NCI-H2196 treated with DMSO at 0.1 percent for 48 hours (cell line): ENCODE data around the gene CTSW.
A peak's percentile ranks its signal among the peaks of the same experiment; 100 is the strongest.
"Not testable (repeated sequence)": the region's sequence is repeated elsewhere in the genome, so short reads cannot be mapped to it uniquely, and the experiment has no call there.

Experiments used
- DNase-seq: peaks from one replicate; lab custom pipeline; 2025; ENCODE audit not compliant: unreplicated experiment; lab: John Stamatoyannopoulos, UW

CTSW gene

GRCh38 chr11:65879617-65880016 lies at the start of gene CTSW:
TSS of gene CTSW (plus strand) at chr11:65879837. CDS start at chr11:65879855, 18 bp downstream.
- no peak for DNase-seq

GRCh38 chr11:65832231-65832630 lies 47.4 kb upstream of the CTSW start:
- not testable (repeated sequence) for DNase-seq

GRCh38 chr11:65833297-65834030 lies 46.2 kb upstream of the CTSW start, which contains the start of gene SNX32:
TSS of gene SNX32 (plus strand) at chr11:65833963. CDS start at chr11:65834066, 103 bp downstream.
- peak; percentile 77 for DNase-seq

- DNase-seq = no peak
Measured at GRCh38 chr11:65834202-65834601, 45.4 kb upstream of the CTSW start.

- no peak for DNase-seq
Measured at GRCh38 chr11:65842144-65842543, 37.5 kb upstream of the CTSW start.

- DNase-seq = no peak
Measured at GRCh38 chr11:65843811-65844210, 35.8 kb upstream of the CTSW start.

- no peak for DNase-seq
Measured at GRCh38 chr11:65844231-65844872, 35.3 kb upstream of the CTSW start.

- DNase-seq = no peak
Measured at GRCh38 chr11:65847746-65848145, 31.9 kb upstream of the CTSW start.

GRCh38 chr11:65848693-65849092 lies 30.9 kb upstream of the CTSW start:
- not testable (repeated sequence) for DNase-seq

- no peak for DNase-seq
Measured at GRCh38 chr11:65849366-65849765, 30.3 kb upstream of the CTSW start.

GRCh38 chr11:65849771-65850216 lies 29.8 kb upstream of the CTSW start:
- no peak for DNase-seq

- DNase-seq = no peak
Measured at GRCh38 chr11:65850217-65851082, 29.2 kb upstream of the CTSW start.

GRCh38 chr11:65851083-65851579 lies 28.5 kb upstream of the CTSW start:
- DNase-seq = no peak

- no peak for DNase-seq
Measured at GRCh38 chr11:65851811-65852507, 27.7 kb upstream of the CTSW start.

- DNase-seq = no peak
Measured at GRCh38 chr11:65852508-65853245, 27.0 kb upstream of the CTSW start.

GRCh38 chr11:65853246-65853979 lies 26.2 kb upstream of the CTSW start:
- DNase-seq = no peak

- DNase-seq = no peak
Measured at GRCh38 chr11:65854161-65854592, 25.5 kb upstream of the CTSW start.

- no peak for DNase-seq
Measured at GRCh38 chr11:65854852-65855837, 24.5 kb upstream of the CTSW start.
